Chondrocyte (in vitro differentiated cells): ENCODE results near the gene SP9. TPM values are rescaled to one million over a fixed set of nuclear protein-coding genes. Genes with fewer than 3 reads are reported as not detected.

Experiments
- DNase-seq: peaks from one replicate; pipeline ENCODE4 v3.0.0; 2021; ENCODE audit warnings: mixed read lengths, low spot score
- H3K27ac Mint-ChIP-seq: one replicate; pipeline ENCODE4 v1.8.0; 2021; ENCODE audit warnings: mild to moderate bottlenecking, moderate library complexity, mixed read lengths; ENCODE audit not compliant: unreplicated experiment
- H3K27me3 Mint-ChIP-seq: 2 replicates; pipeline ENCODE4 v1.8.0; 2021; ENCODE audit warnings: low read depth, mixed read lengths
- H3K36me3 Mint-ChIP-seq: 2 replicates; pipeline ENCODE4 v1.8.0; 2021; ENCODE audit warnings: low read depth, mixed read lengths
- H3K4me1 Mint-ChIP-seq: 2 replicates; pipeline ENCODE4 v1.8.0; 2021; ENCODE audit warnings: low read depth, mild to moderate bottlenecking, mixed read lengths
- H3K4me3 Mint-ChIP-seq: one replicate; pipeline ENCODE4 v1.8.0; 2021; ENCODE audit warnings: mild to moderate bottlenecking, moderate library complexity, mixed read lengths; ENCODE audit not compliant: unreplicated experiment
- H3K9me3 Mint-ChIP-seq: 2 replicates; pipeline ENCODE4 v1.8.0; 2021; ENCODE audit warnings: low read depth, mixed read lengths
- total RNA-seq: library from RNA; stranded (reverse); gene quantifications from 3 replicates; pipeline ENCODE4 v1.2.1, GENCODE V29; 2021
- TF ChIP-seq, protein P1 (sequence below): fragments of 200-600 bp; sonication (generic); IDR thresholded peaks from 2 replicates; pipeline ENCODE4 v1.5.0; 2021; ENCODE audit warnings: antibody characterized with exemption, mild to moderate bottlenecking, moderate library complexity

Gene SP9
- total RNA-seq, 1 donor from 2014 or later: not detected

DNA sequence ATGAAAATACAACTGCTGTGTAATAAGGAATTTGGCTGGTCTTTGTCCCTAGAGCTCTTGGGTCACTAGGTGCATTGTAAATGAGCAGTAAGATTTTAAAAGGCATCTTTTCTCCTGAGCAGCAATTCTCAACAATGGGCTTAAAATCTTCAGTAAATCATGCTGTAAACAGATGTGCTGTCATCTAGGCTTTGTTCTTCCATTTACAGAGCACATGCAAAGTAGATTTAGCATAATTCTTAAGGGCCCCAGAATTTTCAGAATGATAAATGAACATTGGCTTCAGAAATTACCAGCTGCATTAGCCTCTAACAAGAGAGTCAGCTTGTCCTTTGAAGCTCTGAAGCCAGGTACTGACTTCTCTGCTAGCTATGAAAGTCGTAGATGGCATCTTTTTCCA lies 33.9 kb downstream of the SP9 start:
- TF ChIP-seq, protein P1, sequence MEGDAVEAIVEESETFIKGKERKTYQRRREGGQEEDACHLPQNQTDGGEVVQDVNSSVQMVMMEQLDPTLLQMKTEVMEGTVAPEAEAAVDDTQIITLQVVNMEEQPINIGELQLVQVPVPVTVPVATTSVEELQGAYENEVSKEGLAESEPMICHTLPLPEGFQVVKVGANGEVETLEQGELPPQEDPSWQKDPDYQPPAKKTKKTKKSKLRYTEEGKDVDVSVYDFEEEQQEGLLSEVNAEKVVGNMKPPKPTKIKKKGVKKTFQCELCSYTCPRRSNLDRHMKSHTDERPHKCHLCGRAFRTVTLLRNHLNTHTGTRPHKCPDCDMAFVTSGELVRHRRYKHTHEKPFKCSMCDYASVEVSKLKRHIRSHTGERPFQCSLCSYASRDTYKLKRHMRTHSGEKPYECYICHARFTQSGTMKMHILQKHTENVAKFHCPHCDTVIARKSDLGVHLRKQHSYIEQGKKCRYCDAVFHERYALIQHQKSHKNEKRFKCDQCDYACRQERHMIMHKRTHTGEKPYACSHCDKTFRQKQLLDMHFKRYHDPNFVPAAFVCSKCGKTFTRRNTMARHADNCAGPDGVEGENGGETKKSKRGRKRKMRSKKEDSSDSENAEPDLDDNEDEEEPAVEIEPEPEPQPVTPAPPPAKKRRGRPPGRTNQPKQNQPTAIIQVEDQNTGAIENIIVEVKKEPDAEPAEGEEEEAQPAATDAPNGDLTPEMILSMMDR: no peak
- DNase-seq: no peak
- peaks cover 5% of the 10 kb centered on the region for H3K9me3 Mint-ChIP-seq
- no peaks in the 10 kb centered on the region for H3K27me3 Mint-ChIP-seq
- H3K4me1 Mint-ChIP-seq: peaks cover 15% of the 10 kb centered on the region
- H3K4me3 Mint-ChIP-seq: no peak overlapping the region
- H3K27ac Mint-ChIP-seq: no peak overlapping the region
- H3K36me3 Mint-ChIP-seq: peaks cover 25% of the 10 kb centered on the region

DNA sequence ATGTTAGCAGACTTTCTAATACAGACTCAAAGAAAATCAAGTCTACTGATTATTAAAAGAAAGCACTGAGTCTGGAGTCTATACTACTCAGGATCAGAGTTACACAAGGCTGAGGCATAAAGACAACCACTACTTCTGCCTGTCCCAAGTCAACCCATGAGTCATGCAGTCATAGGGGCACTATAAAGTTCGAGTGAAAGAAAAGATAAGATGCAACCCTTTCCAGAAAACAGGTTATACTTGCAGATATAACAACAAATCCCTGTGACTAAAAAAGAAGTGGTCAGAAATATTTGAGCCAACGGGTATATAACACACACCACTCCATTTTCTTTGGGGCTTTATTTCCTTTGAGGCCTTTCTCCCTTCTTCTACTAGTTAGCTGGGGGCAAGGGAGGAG lies 42.2 kb downstream of the SP9 start:
- no peak for DNase-seq
- H3K4me3 Mint-ChIP-seq: no peak overlapping the region
- peaks cover 13% of the 10 kb centered on the region for H3K4me1 Mint-ChIP-seq
- no peaks in the 10 kb centered on the region for H3K27me3 Mint-ChIP-seq
- TF ChIP-seq, protein P1: no peak
- H3K27ac Mint-ChIP-seq: no peak overlapping the region
- H3K9me3 Mint-ChIP-seq: no peaks in the 10 kb centered on the region
- peaks cover 25% of the 10 kb centered on the region for H3K36me3 Mint-ChIP-seq

DNA sequence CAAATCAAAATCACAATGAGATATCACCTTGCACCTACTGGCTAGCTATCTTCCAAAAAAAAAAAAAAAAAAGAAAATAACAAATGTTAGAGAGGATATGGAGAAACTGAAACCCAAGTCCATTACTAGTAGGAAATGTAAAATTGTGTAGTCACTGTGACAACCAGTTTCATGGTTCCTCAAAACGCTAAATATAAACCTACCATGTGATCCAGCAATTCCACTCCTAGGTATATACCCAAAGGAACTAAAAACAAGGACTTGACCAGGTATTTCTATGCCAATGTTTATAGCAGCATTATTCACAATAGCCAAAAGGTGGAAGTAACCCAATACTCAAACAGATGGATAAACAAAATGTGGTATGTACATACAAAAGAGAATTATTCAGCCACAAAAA lies 49.0 kb downstream of the SP9 start:
- no peak for DNase-seq
- Mint-ChIP-seq H3K27ac (no peak overlapping the region), H3K36me3 (peaks cover 18% of the 10 kb centered on the region), H3K4me3 (no peak overlapping the region), H3K4me1 (peaks cover 3% of the 10 kb centered on the region), H3K9me3 (no peaks in the 10 kb centered on the region), H3K27me3 (no peaks in the 10 kb centered on the region)
- TF ChIP-seq, protein P1: no peak

DNA sequence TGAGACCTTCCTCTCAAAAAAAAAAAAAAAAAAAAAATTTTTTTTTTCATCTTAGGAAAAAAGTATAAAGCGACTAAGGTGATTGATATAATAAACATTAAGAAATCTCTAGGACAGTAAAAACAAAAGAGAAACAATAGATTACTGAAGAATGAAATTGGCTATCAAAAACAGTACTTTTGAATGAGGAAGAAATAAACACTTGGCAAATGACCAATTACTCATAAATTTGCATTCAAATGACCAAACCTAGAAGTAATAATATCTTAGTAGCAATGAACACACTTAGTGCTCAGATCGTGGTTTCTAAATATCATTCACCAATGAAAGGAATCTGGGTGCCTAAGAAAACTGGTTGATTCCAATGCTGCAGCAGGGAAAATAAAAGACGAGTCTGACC lies 50.4 kb downstream of the SP9 start:
- DNase-seq: no peak
- Mint-ChIP-seq H3K27me3 (no peaks in the 10 kb centered on the region), H3K9me3 (no peaks in the 10 kb centered on the region), H3K36me3 (peaks cover 17% of the 10 kb centered on the region), H3K4me3 (no peak overlapping the region), H3K27ac (no peak overlapping the region), H3K4me1 (no peaks in the 10 kb centered on the region)
- TF ChIP-seq, protein P1: no peak

Other genes with a start within 250 kb of the SP9 start
- gene OLA1, start 86.4 kb upstream of the SP9 start, total RNA-seq: 71.8 to 77.5 TPM (median 77.1 TPM) in 3 replicates
- gene SCRN3, start 60.8 kb downstream of the SP9 start, total RNA-seq: 23.7 to 35.8 TPM (median 26.7 TPM) in 3 replicates
- gene GPR155, start 152.1 kb downstream of the SP9 start, total RNA-seq: 11.6 to 15.3 TPM (median 12.8 TPM) in 3 replicates